ENCODE measurements around the gene EVL.
"Not testable (repeated sequence)": the region's sequence is repeated elsewhere in the genome, so short reads cannot be mapped to it uniquely, and the experiment has no call there.

EVL gene

DNA sequence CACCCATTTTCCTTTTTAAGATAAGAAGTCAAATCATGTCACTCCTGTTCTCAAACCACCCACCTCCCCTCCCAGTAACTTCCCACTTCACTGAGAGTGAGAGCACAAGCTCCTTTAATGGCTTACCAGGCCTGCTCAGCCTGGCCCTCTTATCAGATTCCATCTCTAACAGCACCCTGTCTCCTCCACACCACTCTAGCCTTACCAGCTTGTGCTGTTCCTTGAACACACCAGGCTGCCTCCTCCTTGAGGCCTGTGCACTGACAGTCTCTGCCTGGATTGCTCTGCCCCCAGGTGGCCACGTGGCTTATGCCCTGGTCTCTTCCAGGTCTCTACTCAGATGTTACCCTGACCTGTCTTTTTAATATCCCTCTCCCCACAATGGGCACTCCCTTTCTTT is 40.1 kb upstream of the EVL start:
- H3K4me3 ChIP-seq (ENCODE audit: low read depth, low read length): no peak overlapping the region
- TF ChIP-seq, protein P1, sequence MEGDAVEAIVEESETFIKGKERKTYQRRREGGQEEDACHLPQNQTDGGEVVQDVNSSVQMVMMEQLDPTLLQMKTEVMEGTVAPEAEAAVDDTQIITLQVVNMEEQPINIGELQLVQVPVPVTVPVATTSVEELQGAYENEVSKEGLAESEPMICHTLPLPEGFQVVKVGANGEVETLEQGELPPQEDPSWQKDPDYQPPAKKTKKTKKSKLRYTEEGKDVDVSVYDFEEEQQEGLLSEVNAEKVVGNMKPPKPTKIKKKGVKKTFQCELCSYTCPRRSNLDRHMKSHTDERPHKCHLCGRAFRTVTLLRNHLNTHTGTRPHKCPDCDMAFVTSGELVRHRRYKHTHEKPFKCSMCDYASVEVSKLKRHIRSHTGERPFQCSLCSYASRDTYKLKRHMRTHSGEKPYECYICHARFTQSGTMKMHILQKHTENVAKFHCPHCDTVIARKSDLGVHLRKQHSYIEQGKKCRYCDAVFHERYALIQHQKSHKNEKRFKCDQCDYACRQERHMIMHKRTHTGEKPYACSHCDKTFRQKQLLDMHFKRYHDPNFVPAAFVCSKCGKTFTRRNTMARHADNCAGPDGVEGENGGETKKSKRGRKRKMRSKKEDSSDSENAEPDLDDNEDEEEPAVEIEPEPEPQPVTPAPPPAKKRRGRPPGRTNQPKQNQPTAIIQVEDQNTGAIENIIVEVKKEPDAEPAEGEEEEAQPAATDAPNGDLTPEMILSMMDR (IDR thresholded peaks at IDR 0.05; ENCODE audit: low read depth, low read length): peak; percentile 15; the same call in 1 of the 2 replicates

DNA sequence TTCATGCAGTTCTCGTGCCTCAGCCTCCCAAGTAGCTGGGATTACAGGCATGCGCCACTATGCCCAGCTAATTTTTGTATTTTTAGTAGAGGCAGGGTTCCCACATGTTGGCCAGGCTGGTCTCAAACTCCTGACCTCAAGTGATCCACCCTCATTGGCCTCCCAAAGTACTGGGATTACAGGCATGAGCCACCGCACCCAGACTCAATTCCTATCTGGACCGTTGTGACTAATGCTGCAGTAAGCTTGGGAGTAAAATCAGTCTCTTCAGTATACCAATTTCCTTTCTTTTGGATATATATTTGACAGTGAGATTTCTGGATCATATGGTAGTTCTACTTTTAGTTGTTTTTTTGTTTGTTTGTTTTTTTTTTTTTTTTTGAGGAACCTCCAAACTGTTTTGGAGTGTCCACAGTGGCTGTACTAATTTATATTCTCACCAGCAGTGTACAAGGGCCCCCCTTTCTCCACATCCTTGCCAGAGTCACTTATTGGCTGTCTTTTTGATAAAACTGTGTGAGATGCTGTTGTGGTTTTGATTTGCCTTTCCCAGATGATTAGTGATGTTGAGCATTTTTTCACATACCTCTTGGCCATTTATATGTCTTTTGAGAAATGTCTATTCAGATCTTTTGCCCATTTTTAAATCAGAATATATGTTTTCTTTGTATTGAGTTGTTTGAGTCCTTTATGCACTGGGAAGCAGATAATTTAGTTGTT is 37.3 kb upstream of the EVL start:
- H3K4me3 ChIP-seq (ENCODE audit: low read depth, low read length): no peak overlapping the region
- TF ChIP-seq, protein P1 (IDR thresholded peaks at IDR 0.05; ENCODE audit: low read depth, low read length): no peak

DNA sequence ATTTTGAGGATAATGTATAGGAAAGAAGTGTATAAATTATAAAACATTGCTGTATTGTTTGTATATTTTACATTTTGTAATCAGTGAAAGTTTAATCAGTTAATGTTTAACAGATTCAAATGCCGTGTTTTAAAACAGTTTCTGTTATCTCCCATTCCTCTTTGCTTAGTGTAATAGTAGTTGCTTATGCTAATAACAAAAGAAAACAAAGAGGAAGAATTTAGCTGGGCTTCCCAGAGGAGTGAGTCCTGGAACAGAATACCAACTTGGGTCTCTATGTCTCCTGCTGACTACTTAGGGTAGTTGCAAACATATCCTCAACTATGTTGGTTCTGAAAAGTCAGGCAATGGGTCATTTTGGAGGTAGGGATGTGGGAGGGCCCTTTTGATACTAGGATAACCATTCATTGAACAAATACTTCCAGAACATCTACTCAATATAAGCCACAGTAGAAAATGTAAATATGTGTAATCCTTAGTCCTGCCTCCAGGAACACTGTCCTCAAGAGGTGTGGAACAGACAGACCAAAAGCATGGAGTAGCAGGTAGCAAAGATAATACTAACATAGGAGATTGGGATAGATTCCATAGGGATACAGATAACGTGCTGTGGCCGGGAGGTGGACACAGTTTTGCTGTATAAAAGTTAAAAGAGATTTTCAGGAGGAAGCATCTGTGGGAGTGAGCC is 36.1 kb upstream of the EVL start:
- TF ChIP-seq, protein P1 (IDR thresholded peaks at IDR 0.05; ENCODE audit: low read depth, low read length): no peak
- no peak overlapping the region for H3K4me3 ChIP-seq (ENCODE audit: low read depth, low read length)

DNA sequence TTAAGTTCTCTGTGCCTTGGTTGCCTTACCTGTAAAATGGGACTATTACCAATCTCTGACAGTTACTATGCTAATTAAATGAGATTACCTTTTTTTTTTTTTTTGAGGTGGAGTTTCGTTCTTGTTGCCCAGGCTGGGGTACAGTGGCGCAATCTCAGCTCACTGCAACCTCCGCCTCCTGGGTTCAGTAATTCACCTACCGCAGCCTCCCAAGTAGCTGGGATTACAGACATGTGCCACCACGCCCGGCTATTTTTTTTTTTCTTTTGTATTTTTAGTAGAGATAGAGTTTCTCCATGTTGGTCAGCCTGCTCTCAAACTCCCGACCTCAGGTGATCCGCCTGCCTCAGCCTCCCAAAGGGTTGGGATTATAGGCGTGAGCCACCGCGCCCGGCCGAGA is 35.2 kb upstream of the EVL start:
- not testable (repeated sequence) for H3K4me3 ChIP-seq (ENCODE audit: low read depth, low read length)

DNA sequence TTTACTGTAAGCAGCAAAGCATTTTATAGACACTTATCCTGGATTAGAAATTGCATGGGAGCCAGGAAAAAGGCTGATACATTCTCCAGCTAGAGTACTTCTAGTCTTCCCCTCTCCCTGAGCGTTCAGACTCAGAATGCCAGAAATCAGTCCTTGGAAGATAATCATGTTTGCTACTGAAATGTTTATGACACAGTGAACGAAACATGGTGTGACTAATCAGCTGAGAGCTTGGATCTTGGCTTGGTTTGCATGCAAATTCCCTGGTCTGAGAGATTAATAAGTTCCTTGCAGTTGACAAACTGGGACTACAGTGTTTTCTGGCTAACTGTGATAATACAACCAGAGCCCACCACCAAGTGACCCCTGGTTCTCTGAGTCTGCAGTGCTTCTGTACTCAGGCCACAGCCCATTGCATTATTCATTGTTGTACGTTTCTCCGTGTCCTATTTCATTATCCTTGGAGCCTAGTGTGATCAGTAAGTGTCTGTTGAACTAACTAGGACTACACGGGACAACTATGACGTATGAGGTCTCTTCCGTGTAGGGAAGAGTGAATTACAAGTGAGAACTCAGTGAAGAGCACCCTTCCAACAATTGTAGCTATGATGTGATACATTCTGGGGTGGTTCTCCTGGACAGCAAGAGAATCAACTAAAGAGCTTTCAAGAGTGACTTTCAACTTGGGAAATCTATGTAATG is 34.6 kb upstream of the EVL start:
- TF ChIP-seq, protein P1 (IDR thresholded peaks at IDR 0.05; ENCODE audit: low read depth, low read length): no peak
- no peak overlapping the region for H3K4me3 ChIP-seq (ENCODE audit: low read depth, low read length)

DNA sequence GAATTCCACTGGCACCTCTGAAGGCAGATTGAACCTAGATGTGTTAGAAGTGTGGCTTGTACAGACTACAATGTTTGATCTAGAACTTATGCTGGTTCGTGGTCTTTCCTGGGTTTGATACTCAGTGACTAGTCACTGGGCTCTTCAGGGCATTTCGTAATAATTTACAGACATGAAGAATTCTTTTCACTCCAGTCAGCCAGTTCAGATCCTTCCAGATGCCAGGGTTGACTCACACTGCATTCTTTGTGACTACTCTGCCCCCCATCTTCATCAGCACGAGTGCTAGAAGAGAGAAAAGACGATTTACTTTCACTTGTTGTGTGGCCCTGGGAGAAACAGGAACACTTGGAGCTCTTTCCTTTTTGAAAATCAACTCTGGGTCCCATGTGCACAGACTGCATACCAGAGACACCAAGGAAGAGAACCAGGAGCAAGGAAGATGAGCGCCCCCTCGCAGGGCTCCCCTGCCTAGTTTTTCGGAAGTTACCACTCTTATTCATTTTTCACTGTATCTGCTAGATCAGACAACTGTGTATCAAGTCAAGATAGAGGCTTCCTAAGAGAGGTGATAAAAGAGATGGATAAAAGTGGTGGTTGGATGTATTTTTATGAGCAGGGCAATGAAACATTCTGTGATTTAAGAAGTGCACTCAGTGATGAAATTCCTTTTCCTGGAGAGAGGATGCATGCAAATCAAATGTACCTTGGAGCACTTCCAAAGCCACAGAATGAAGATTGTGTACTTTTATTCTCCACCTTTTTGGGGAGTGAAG is 33.5 kb upstream of the EVL start:
- H3K4me3 ChIP-seq (ENCODE audit: low read depth, low read length): peak overlapping the region; percentile 56
- TF ChIP-seq, protein P1 (IDR thresholded peaks at IDR 0.05; ENCODE audit: low read depth, low read length): no peak

DNA sequence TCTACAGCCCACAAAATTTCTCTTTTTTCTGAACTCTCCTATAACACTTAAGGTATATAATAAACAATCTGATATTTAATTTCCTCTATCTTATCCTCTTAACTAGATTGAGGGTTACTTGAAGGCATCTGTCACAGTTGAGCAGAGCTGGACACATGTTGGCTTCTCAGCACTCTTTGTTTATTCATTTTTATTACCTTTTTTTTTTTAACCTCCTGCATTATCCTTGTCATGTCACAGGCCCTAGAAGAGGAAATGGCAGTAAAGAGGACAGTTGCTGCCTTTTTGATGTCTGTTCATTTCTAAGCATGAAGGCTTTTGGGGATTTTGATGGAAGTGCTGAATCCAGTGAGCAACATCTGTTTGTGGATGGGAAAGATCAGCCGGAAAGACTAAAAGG is 32.5 kb upstream of the EVL start:
- no peak overlapping the region for H3K4me3 ChIP-seq (ENCODE audit: low read depth, low read length)

More for the DNA sequence above, 32.5 kb upstream of the EVL start:
- TF ChIP-seq, protein P1 (IDR thresholded peaks at IDR 0.05; ENCODE audit: low read depth, low read length): no peak
